H9 (cell line): ENCODE data around the gene AREG. TPM values are rescaled to one million over a fixed set of nuclear protein-coding genes. Genes with fewer than 3 reads are reported as not detected.

Experiments
- DNase-seq: peaks from one replicate; pipeline ENCODE4 v3.0.0-alpha.2; 2017
- H2AFZ ChIP-seq: one replicate; pipeline ENCODE4 v1.6.1; 2013; ENCODE audit warnings: mild to moderate bottlenecking, low read length, control low read depth, moderate library complexity
- H2AK5ac ChIP-seq: 2 replicates; pipeline ENCODE4 v1.6.1; 2013; ENCODE audit warnings: low read length, control low read depth, mixed read lengths; ENCODE audit not compliant: insufficient read length
- H2BK120ac ChIP-seq: one replicate; pipeline ENCODE4 v1.6.1; 2013; ENCODE audit warnings: low read depth, mild to moderate bottlenecking, low read length, control low read depth, inconsistent platforms; ENCODE audit not compliant: poor library complexity, severe bottlenecking
- H2BK12ac ChIP-seq: 2 replicates; pipeline ENCODE4 v1.6.1; 2013; ENCODE audit warnings: low read length, control low read depth, mixed read lengths, low read depth; ENCODE audit not compliant: insufficient read length
- H2BK15ac ChIP-seq: 2 replicates; pipeline ENCODE4 v1.6.1; 2013; ENCODE audit warnings: low read depth, low read length, control low read depth
- H2BK20ac ChIP-seq: one replicate; pipeline ENCODE4 v1.6.1; 2013; ENCODE audit warnings: low read depth, mild to moderate bottlenecking, low read length, control low read depth, inconsistent platforms; ENCODE audit not compliant: poor library complexity, severe bottlenecking
- H2BK5ac ChIP-seq: 2 replicates; pipeline ENCODE4 v1.6.1; 2013; ENCODE audit warnings: low read length, control low read depth, mixed read lengths; ENCODE audit not compliant: insufficient read length
- H3K14ac ChIP-seq: 2 replicates; pipeline ENCODE4 v1.6.1; 2013; ENCODE audit warnings: low read length, control low read depth; ENCODE audit not compliant: insufficient read depth
- H3K18ac ChIP-seq: 2 replicates; pipeline ENCODE4 v1.6.1; 2013; ENCODE audit warnings: low read depth, mild to moderate bottlenecking, mixed read lengths, low read length, control low read depth; ENCODE audit not compliant: insufficient read length
- H3K23ac ChIP-seq: 2 replicates; pipeline ENCODE4 v1.6.1; 2013; ENCODE audit warnings: low read length, control low read depth, mixed read lengths, low read depth; ENCODE audit not compliant: insufficient read length
- H3K23me2 ChIP-seq: 2 replicates; pipeline ENCODE4 v1.6.1; 2013; ENCODE audit warnings: low read depth, mild to moderate bottlenecking, mixed read lengths, low read length, control low read depth; ENCODE audit not compliant: insufficient read length, poor library complexity, severe bottlenecking
- H3K27ac ChIP-seq: 2 replicates; pipeline ENCODE4 v1.5.1; 2013; ENCODE audit warnings: low read length, control low read depth, mixed read lengths, low read depth; ENCODE audit not compliant: insufficient read length
- H3K27me3 ChIP-seq: 2 replicates; pipeline ENCODE4 v1.6.1; 2013; ENCODE audit warnings: low read length, control low read depth, inconsistent platforms; ENCODE audit not compliant: insufficient read depth
- H3K4ac ChIP-seq: 2 replicates; pipeline ENCODE4 v1.6.1; 2013; ENCODE audit warnings: low read depth, mild to moderate bottlenecking, control low read depth, inconsistent platforms, low read length, moderate library complexity
- H3K4me1 ChIP-seq: 2 replicates; pipeline ENCODE4 v1.6.1; 2013; ENCODE audit warnings: low read length, control low read depth, inconsistent platforms; ENCODE audit not compliant: insufficient read depth
- H3K4me2 ChIP-seq: 2 replicates; pipeline ENCODE4 v1.6.1; 2013; ENCODE audit warnings: low read length, control low read depth, mixed read lengths; ENCODE audit not compliant: insufficient read length, insufficient read depth
- H3K56ac ChIP-seq: 2 replicates; pipeline ENCODE4 v1.6.1; 2013; ENCODE audit warnings: low read depth, mild to moderate bottlenecking, mixed read lengths, low read length, control low read depth; ENCODE audit not compliant: insufficient read length
- H3K79me1 ChIP-seq: 2 replicates; pipeline ENCODE4 v1.6.1; 2013; ENCODE audit warnings: low read depth, mild to moderate bottlenecking, moderate library complexity, low read length, control low read depth, inconsistent platforms; ENCODE audit not compliant: insufficient read depth, poor library complexity, severe bottlenecking
- H3K79me2 ChIP-seq: 2 replicates; pipeline ENCODE4 v1.6.1; 2013; ENCODE audit warnings: low read length, control low read depth, inconsistent platforms; ENCODE audit not compliant: insufficient read depth
- H3K9ac ChIP-seq: 2 replicates; pipeline ENCODE4 v1.6.1; 2013; ENCODE audit warnings: low read length, control low read depth, mixed read lengths; ENCODE audit not compliant: insufficient read length; ENCODE audit errors: extremely low read depth
- H3K9me3 ChIP-seq: one replicate; pipeline ENCODE4 v1.6.1; 2013; ENCODE audit warnings: low read depth, low read length, inconsistent platforms; ENCODE audit not compliant: control insufficient read depth
- H3T11ph ChIP-seq: one replicate; pipeline ENCODE4 v1.6.1; 2013; ENCODE audit warnings: mild to moderate bottlenecking, low read length, control low read depth, inconsistent platforms
- H4K20me1 ChIP-seq: one replicate; pipeline ENCODE4 v1.6.1; 2013; ENCODE audit not compliant: control insufficient read depth, insufficient read length, insufficient read depth
- H4K5ac ChIP-seq: 2 replicates; pipeline ENCODE4 v1.6.1; 2013; ENCODE audit warnings: low read depth, mild to moderate bottlenecking, mixed read lengths, low read length, control low read depth; ENCODE audit not compliant: insufficient read length
- H4K8ac ChIP-seq: replicated peaks from 2 replicates; pipeline ENCODE4 v1.6.1; 2013; ENCODE audit warnings: low read length, control low read depth, mixed read lengths, low read depth; ENCODE audit not compliant: insufficient read length
- H4K91ac ChIP-seq: 2 replicates; pipeline ENCODE4 v1.6.1; 2013; ENCODE audit warnings: low read depth, mild to moderate bottlenecking, moderate library complexity, mixed read lengths, low read length, control low read depth; ENCODE audit not compliant: insufficient read length
- H3K27ac Mint-ChIP-seq, 3 experiments: 2 replicates in 2 of 3; 3 replicates in 1 of 3; pipeline ENCODE4 v1.8.0; 2020 to 2021; ENCODE audit warnings: mixed read lengths in 3 of 3, mild to moderate bottlenecking in 1 of 3, moderate library complexity in 1 of 3
- H3K27me3 Mint-ChIP-seq: 2 replicates; pipeline ENCODE4 v1.8.0; 2021; ENCODE audit warnings: low read depth, mild to moderate bottlenecking, moderate library complexity, mixed read lengths
- H3K36me3 Mint-ChIP-seq, 3 experiments: 2 replicates in 2 of 3; 3 replicates in 1 of 3; pipeline ENCODE4 v1.8.0; 2020 to 2021; ENCODE audit warnings: low read depth in 3 of 3, mixed read lengths in 3 of 3; ENCODE audit not compliant: insufficient read depth in 1 of 3
- H3K4me1 Mint-ChIP-seq, 2 experiments: 2 replicates each; pipeline ENCODE4 v1.8.0; 2020; ENCODE audit warnings: mixed read lengths in 2 of 2
- H3K4me3 Mint-ChIP-seq, 2 experiments: 2 replicates in 1 of 2; 3 replicates in 1 of 2; pipeline ENCODE4 v1.8.0; 2020 to 2021; ENCODE audit warnings: mild to moderate bottlenecking in 2 of 2, mixed read lengths in 2 of 2, moderate library complexity in 1 of 2
- H3K9me3 Mint-ChIP-seq, 2 experiments: 2 replicates in 1 of 2; 3 replicates in 1 of 2; pipeline ENCODE4 v1.8.0; 2020; ENCODE audit warnings: mild to moderate bottlenecking in 2 of 2, mixed read lengths in 2 of 2, moderate library complexity in 1 of 2
- WGBS: extraction: QIAGEN DNeasy Blood & Tissue Kit; methylation state at CpG from one replicate; pipeline ENCODE4 v1.1.7; 2013; ENCODE audit warnings: missing lambda C conversion rate, low lambda C conversion rate, mixed read lengths; ENCODE audit not compliant: insufficient read length; ENCODE audit errors: extremely low coverage; 5-methylcytosine and 5-hydroxymethylcytosine counted together
- total RNA-seq: library from RNA; stranded (reverse); gene quantifications from 2 replicates; pipeline ENCODE4 v1.2.1, GENCODE V29; 2021
- TF ChIP-seq, protein P1 (sequence below): fragments of 200-600 bp; sonication (generic); conservative IDR thresholded peaks from 3 replicates; pipeline ENCODE4 v1.8.0; 2021; ENCODE audit warnings: antibody characterized with exemption, mild to moderate bottlenecking

Gene AREG
- total RNA-seq, 1 experiment from 2014 or later = 0.28 TPM

GRCh38 chr4:74490736-74491135, 45.8 kb downstream of the AREG start:
- Histone ChIP-seq H3T11ph (no peak overlapping the region), H2BK15ac (no peak overlapping the region), H4K5ac (no peak overlapping the region), H2AFZ (no peak overlapping the region), H3K23ac (no peak overlapping the region), H3K27ac (no peak overlapping the region), H2BK20ac (no peak overlapping the region), H3K4me2 (no peak overlapping the region), H3K18ac (no peak overlapping the region), H2BK120ac (no peak overlapping the region), H3K79me2 (no peaks in the 10 kb centered on the region), H3K9ac (no peak overlapping the region), H3K23me2 (no peaks in the 10 kb centered on the region), H2AK5ac (no peak overlapping the region), H4K8ac (no peak overlapping the region), H3K4ac (no peak overlapping the region), H3K79me1 (no peaks in the 10 kb centered on the region), H3K27me3 (no peaks in the 10 kb centered on the region), H3K9me3 (no peaks in the 10 kb centered on the region), H4K20me1 (no peaks in the 10 kb centered on the region), H3K4me1 (no peaks in the 10 kb centered on the region), H2BK5ac (no peak overlapping the region), H3K14ac (no peak overlapping the region), H2BK12ac (no peak overlapping the region), H4K91ac (no peak overlapping the region), H3K56ac (no peak overlapping the region)
- H3K36me3 Mint-ChIP-seq = no peaks in the 10 kb centered on the region
- TF ChIP-seq, protein P1, sequence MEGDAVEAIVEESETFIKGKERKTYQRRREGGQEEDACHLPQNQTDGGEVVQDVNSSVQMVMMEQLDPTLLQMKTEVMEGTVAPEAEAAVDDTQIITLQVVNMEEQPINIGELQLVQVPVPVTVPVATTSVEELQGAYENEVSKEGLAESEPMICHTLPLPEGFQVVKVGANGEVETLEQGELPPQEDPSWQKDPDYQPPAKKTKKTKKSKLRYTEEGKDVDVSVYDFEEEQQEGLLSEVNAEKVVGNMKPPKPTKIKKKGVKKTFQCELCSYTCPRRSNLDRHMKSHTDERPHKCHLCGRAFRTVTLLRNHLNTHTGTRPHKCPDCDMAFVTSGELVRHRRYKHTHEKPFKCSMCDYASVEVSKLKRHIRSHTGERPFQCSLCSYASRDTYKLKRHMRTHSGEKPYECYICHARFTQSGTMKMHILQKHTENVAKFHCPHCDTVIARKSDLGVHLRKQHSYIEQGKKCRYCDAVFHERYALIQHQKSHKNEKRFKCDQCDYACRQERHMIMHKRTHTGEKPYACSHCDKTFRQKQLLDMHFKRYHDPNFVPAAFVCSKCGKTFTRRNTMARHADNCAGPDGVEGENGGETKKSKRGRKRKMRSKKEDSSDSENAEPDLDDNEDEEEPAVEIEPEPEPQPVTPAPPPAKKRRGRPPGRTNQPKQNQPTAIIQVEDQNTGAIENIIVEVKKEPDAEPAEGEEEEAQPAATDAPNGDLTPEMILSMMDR = no peak
- H3K27ac Mint-ChIP-seq = no peak overlapping the region
- DNase-seq = no peak
- WGBS = no CpG with 5 or more reads among the region's 1 CpG
- H3K4me1 Mint-ChIP-seq = no peaks in the 10 kb centered on the region
- no peak overlapping the region for H3K4me3 Mint-ChIP-seq
- H3K9me3 Mint-ChIP-seq = no peaks in the 10 kb centered on the region
- no peaks in the 10 kb centered on the region for H3K27me3 Mint-ChIP-seq
